ENCODE results near the gene DHX58.
"Not testable (repeated sequence)": the region's sequence is repeated elsewhere in the genome, so short reads cannot be mapped to it uniquely, and the experiment has no call there.

Gene DHX58

GRCh38 chr17:42112552-42113176, at the start of gene DHX58:
DHX58 (minus strand) TSS chr17:42112714; CDS start chr17:42111892, 822 bp downstream.
- peak; percentile 72 for DNase-seq (ENCODE audit: low read depth, low spot score)

DNA sequence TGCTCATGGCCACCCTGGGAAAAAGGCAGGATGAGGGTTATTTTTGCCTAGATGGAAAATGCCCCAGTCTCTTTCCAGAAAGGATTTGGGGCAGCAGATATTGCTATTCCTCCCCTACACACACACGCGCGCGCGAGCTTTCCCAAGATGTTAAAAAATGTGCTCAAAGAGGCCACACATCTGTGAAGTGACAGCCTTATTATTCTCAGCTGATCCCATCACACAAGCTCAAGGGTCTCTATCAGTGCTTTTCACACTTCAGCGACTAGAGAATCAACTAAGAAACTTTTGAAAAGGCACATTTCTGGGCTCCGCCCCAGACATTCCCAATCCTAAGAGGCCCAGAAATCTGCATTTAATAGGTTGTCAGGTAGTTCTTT, 48.0 kb upstream of the DHX58 start:
- no peak for DNase-seq (ENCODE audit: low read depth, low spot score)

- DNase-seq (ENCODE audit: low read depth, low spot score): no peak
Observed at GRCh38 chr17:42159796-42160530, 47.4 kb upstream of the DHX58 start.

DNA sequence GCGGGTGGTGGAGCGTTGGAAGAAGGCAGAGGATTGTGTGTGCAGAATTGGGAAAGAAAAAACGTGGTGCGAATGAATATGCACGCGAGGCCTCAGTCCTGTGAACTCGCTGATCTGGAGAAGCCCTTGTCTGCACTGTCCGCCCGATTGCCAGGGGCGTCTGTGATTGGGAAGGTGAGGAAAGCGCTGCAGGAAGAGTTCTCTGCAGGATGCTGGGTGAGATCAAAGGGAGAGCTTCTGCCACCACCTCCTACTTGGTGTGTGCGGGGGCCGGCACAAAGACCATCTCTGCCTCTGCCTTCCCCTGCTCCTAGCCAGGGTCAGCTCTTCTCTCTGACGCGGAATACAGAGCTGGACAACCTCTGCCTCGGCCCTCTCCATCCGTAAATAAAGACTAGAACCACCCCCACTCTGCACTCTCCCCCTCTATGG, 43.1 kb upstream of the DHX58 start:
- DNase-seq (ENCODE audit: low read depth, low spot score): no peak

- DNase-seq (ENCODE audit: low read depth, low spot score): peak; percentile 37
Observed at GRCh38 chr17:42153919-42154742, 41.6 kb upstream of the DHX58 start.

DNA sequence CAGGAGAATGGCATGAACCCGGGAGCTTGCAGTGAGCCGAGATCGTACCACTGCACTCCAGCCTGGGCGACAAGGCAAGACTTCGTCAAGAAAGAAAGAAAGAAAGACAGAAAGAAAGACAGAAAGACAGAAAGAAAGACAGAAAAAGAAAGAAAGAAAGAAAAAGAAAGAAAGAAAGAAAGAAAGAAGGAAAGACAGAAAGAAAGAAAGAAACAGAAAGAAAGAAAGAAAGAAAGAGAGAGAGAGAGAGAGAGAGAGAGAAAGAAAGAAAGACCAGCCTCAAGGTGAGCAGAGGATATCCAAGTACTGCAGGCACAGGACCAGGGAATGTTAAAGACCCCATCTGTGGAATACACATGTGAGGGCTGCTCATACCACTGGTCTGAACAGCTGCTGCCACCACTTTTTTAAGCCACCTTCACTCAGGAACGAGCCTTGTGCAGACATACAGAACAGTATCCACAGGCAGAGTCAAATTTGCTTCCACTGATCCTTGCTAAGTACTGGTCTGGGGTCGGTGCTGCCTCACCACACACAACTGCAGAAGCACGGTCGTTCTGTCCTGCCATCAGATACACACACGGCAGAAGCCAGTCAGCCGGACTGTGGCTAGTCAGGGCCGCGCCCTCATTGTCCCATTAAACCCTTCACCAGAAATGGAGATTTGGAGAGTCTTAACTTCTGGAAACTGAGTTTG, 34.5 kb upstream of the DHX58 start:
- DNase-seq (ENCODE audit: low read depth, low spot score): no peak

- DNase-seq (ENCODE audit: low read depth, low spot score): not testable (repeated sequence)
Observed at GRCh38 chr17:42143138-42143537, 30.6 kb upstream of the DHX58 start.

GRCh38 chr17:42142371-42142896, 29.9 kb upstream of the DHX58 start:
- DNase-seq (ENCODE audit: low read depth, low spot score): peak; percentile 75

DNA sequence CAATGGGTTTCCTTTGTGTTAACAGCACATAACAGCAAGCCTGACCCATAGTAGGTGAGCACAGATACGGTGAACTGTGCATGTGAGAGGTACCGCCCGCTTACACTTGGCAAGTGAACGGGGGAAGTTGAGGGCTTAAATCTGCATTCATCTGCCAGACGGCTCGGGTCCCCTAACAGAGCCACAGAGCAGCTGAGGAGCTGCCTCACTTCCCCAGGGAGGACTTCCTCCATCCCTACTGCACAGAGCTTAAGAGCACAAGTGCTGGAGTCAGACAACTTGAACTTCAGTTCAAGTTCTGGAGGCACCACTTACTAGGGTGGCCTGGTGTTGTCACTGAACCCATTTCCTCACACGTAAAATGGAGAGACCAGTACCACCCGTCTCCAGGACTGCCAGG, 28.9 kb upstream of the DHX58 start:
- DNase-seq (ENCODE audit: low read depth, low spot score): no peak

- DNase-seq (ENCODE audit: low read depth, low spot score): not testable (repeated sequence)
Observed at GRCh38 chr17:42140690-42141089, 28.2 kb upstream of the DHX58 start.

DNA sequence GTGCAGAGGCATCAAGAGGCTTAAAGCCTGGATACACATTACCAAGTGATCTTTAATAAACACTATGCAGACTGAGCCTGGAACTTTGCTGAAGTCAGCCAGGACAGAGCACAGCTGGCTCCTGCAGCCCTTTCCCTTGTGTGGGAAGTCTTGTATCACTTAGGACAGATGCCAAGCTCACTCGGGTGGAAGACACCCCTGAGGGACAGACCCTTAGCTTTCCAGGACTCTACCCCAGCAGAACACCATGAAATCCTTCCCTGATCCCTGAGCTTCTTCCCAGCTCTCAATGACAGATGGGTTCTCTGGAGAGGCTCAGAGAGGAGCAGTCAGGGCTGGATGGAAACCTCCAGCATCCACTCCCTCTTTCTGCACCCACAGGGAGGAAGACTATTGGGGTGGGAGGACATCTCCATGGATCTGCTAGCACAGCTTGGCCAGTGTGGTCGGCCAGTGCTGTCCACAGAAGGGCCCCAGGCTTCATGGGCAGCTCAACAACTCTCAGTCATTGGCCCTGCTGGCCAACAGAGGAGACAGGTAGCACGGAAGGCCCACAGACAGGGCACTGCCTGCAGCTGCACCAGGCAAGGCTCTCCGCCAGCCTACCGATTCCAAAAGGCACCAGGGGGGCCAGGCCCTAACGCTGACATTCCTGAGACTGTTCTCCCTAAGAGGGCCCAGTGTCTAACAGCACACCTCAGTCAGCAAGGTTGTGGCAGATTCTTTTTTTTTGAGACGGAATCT, 26.4 kb upstream of the DHX58 start:
- no peak for DNase-seq (ENCODE audit: low read depth, low spot score)

DNA sequence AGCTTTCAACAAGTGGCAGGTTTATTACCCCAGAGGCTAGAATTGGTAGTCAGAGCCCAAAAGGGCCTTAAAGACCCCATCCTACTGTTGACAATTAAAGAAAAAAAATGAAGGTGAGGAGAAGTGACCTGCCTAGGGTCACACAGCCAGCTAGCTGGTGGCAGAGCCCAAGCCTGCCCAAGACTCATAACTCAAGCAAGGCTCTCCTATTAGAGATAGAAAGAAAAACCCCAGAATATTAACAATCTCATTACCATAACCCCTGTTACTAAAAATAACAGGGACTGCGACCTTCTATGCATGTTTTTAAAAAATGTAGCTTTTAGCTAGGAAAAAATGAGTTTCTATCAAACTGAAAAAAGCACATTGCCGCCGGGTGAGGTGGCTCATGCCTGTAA, 24.1 kb upstream of the DHX58 start:
- DNase-seq (ENCODE audit: low read depth, low spot score): no peak

DNA sequence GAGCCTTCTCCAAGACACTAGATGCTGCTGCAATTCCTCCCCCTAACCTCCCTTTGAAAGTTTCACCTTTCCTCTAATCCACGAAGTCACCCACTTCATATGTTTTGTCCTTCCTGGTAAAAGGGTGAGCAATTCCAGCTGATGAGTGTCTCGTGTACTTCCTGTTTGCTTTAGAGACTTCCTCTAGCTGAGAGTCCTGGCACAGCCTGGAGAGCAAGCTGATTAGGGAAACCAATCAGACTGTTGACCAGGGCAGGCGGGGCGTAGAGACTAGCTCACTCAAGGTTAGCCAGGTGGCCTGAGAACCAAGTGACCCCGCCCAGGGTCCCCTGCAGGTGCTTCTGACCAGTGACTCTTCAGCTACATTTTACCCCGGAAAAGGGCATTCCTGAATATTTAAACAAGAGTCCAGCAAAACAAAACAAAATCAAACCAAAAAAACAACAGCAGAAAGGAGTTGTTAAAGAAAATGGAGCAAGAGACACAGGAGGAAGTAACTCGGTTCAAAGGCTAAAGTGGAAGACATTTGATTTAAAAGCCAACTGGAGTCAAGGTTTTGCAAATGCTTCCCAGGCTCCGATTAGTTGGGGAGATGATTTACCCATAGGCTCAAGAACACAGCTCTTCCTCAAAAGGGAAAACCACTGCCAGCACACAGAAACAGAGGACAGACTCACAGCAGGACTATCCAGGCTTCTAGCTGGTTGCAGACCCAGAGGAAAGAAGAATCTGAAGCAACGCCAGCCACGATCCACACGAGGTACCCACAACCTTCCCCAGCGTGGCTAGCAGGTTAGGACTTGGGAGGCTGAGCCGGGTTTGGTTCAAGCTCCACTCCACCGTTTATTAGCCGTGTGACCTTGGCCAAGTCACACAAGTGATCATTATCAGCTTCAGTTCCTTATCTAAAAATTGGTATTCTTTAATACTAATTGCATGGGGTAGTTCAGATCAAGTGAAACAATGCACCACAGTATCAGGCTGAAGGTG, 23.4 kb upstream of the DHX58 start:
- no peak for DNase-seq (ENCODE audit: low read depth, low spot score)

GRCh38 chr17:42135151-42135550, 22.6 kb upstream of the DHX58 start:
- no peak for DNase-seq (ENCODE audit: low read depth, low spot score)

DNA sequence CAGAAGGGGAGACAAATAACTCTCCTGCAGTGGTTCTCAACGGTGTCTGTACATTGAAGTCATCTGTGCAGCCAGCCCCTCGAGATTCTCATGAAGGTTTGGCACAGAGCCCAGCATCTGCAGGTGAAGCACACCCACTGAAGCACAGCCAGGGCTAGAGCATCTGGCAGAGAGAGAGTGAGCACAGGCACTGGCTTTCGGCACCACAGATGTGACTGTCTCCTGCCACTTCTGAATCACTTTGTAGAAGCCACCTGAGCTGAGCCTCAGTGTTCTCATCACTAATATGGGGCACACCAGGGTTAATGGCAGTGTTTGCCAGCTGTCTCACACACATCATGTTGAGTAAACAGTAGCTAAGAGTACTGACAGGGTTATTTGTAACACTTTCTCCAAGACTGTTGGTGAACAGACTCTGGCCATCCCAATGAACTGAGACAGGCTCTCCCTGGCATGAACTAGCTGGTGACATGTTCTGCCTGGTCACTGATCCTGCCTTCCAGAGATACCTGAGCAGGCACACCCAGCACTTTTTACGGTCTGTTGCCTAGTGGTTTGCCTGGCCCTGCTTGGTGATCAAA, 21.0 kb upstream of the DHX58 start:
- no peak for DNase-seq (ENCODE audit: low read depth, low spot score)

GRCh38 chr17:42132941-42133340, 20.4 kb upstream of the DHX58 start:
- peak; percentile 95 for DNase-seq (ENCODE audit: low read depth, low spot score)

- peak; percentile 56 for DNase-seq (ENCODE audit: low read depth, low spot score)
Observed at GRCh38 chr17:42131981-42132432, 19.5 kb upstream of the DHX58 start.

GRCh38 chr17:42131232-42131631, 18.7 kb upstream of the DHX58 start:
- no peak for DNase-seq (ENCODE audit: low read depth, low spot score)

GRCh38 chr17:42130310-42130936, 17.9 kb upstream of the DHX58 start:
- no peak for DNase-seq (ENCODE audit: low read depth, low spot score)
